GM13976 (cell line): ENCODE results near the gene ANTXR1.

Source experiments
- DNase-seq: peaks from one replicate; pipeline ENCODE4 v3.0.0; 2012; ENCODE audit warnings: low spot score
- in situ Hi-C: fragments of 300-500 bp; cut with MboI; formaldehyde crosslinking; loops from one replicate; pipeline ENCODE4 v1.12.0; 2022; ENCODE audit warnings: low sequenced_read_pairs, mixed read lengths, inconsistent platforms; ENCODE audit not compliant: unreplicated experiment
- TF ChIP-seq, protein P1 (sequence below): IDR thresholded peaks from 2 replicates; pipeline ENCODE4 v1.5.1; 2012; ENCODE audit warnings: borderline replicate concordance, mild to moderate bottlenecking; ENCODE audit not compliant: insufficient read depth; ENCODE audit errors: extremely low read depth, missing control alignments, control extremely low read depth

Gene ANTXR1

DNA sequence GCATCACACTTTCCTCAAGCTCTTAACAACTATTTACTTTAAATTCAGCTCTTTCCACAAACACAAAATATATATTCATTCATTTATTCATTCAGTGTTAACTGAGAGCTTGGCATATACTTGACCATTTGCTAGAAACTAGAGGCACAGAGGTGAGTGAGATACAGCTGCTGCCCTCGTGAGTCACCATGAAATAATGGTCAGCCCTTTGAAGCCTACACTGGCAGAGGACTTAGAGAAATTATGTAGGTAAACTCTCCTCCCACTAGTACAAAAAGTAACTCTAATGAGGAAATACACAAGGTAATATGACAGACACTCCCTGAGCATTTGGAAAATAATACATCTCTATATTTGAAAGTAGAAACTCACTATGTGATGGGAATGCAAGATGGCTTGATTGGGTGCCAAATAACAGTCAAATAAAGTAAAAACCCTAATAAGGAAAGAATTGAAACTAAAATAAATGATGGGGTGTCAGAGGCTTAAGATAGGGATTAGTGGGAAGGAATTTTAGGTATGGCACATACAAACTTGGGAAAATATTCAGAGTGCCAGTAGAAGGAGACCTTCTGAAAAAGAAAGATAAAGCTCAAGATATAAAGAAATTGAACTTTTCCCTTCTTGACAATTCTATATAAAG is 61.1 kb downstream of the ANTXR1 start:
- in situ Hi-C loops = no loop called here
- DNase-seq = no peak
- TF ChIP-seq, protein P1, sequence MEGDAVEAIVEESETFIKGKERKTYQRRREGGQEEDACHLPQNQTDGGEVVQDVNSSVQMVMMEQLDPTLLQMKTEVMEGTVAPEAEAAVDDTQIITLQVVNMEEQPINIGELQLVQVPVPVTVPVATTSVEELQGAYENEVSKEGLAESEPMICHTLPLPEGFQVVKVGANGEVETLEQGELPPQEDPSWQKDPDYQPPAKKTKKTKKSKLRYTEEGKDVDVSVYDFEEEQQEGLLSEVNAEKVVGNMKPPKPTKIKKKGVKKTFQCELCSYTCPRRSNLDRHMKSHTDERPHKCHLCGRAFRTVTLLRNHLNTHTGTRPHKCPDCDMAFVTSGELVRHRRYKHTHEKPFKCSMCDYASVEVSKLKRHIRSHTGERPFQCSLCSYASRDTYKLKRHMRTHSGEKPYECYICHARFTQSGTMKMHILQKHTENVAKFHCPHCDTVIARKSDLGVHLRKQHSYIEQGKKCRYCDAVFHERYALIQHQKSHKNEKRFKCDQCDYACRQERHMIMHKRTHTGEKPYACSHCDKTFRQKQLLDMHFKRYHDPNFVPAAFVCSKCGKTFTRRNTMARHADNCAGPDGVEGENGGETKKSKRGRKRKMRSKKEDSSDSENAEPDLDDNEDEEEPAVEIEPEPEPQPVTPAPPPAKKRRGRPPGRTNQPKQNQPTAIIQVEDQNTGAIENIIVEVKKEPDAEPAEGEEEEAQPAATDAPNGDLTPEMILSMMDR = no peak

DNA sequence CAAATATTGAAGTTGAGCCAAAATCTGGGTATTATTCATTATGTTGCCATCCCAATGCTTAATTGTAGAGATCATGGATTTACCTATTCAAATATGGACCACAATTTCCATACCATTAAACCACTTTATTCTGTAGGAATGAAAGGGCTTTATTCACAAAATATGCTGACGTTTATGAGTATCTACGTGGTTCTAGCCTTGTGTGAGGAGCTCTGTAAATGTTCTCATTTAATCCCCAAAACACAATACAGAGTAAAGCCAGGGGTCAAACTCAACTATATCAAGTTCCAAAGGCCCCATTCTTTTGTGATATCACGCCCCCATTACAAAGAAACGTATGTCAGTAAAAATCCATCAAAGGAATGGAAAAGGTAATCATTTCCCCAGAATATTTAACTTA is 61.9 kb downstream of the ANTXR1 start:
- DNase-seq = no peak
- in situ Hi-C loops = no loop called here
- TF ChIP-seq, protein P1 = no peak

DNA sequence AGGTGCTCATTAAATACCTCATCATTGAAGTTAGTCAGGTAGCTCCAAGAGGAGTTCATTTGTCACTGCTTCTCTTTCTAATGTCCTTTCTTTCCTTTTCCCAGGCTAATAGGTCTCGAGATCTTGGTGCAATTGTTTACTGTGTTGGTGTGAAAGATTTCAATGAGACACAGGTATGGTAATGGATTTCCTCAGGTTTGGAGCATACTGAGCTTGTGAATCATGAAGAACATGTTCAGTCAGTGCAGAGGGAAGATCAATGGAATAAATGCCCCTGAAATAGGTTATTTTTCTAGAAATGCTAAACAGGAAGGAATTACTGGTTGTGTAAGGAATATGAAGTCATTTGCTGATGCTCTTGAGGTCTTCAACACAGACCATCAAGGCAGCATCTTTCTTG is 62.5 kb downstream of the ANTXR1 start:
- DNase-seq = no peak
- TF ChIP-seq, protein P1 = no peak
- in situ Hi-C loops = no loop called here

DNA sequence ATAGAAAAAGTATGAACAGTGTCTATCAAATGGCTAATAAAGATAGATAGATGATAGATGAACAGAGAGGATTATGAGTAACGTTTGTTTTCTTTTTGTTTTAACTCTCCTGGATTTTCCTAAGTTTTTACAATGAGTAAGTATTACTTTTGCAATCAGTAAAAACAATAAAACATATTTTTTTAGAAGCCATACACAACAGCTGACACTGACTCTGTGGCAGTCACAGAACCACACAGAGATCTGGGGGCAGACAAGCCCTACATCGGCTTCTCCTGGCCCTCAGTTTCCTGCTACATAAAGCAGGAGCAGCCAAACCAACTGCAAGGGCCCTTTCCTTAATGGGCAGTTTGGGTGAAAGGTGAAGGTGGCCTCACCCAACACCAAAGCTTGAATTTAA is 63.6 kb downstream of the ANTXR1 start:
- in situ Hi-C loops = no loop called here
- TF ChIP-seq, protein P1 = no peak
- DNase-seq = no peak

DNA sequence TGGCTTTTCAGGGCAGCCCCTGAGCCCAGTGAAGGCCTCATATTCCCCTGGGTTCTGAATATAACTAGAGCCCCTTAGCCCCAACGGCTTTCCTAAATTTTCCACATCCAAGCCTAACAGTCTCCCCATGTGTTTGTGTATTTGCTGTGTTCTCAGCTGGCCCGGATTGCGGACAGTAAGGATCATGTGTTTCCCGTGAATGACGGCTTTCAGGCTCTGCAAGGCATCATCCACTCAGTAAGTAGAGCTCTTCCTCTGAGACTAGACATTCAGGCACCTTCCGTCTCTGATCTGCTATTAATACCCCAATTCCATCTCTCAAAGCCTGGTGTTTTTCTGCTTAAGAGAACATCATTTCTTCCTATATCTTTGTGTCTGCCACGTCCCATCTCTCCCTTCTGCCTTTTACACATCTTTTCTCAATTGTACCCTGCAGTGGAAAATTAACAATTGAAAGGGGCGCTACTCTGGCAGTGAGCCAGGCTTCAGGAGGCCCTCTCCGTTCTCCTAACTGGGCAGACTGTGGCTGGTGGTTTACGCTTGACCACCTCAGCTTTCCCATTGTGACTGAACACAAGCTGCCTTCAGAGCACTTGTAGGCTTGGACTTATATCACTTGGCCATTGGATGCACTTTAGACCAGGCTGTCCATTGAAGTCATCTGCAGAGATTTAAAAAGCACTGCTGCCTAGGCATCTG is 64.4 kb downstream of the ANTXR1 start:
- TF ChIP-seq, protein P1 = no peak
- in situ Hi-C loops = no loop called here
- no peak for DNase-seq

DNA sequence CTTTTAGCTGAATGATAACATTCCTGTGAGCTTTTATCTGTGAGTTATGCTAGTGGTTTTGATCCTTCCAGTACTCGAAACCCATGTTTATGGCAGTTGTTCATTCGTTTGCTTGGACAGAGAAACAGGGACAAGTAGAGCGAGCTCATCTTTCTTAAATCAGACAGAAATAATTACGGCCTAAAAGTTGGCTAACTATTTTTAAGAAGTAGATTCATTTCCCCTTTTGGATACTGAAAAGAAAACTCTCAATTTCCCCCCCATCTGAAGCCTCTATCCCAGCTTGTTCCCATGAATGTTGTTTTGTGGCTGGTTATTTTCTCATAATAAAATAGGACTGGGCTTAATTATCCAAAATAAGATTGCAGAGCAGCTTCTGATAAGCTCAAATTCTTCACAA is 67.1 kb downstream of the ANTXR1 start:
- in situ Hi-C loops = no loop called here
- no peak for DNase-seq
- TF ChIP-seq, protein P1 = no peak

DNA sequence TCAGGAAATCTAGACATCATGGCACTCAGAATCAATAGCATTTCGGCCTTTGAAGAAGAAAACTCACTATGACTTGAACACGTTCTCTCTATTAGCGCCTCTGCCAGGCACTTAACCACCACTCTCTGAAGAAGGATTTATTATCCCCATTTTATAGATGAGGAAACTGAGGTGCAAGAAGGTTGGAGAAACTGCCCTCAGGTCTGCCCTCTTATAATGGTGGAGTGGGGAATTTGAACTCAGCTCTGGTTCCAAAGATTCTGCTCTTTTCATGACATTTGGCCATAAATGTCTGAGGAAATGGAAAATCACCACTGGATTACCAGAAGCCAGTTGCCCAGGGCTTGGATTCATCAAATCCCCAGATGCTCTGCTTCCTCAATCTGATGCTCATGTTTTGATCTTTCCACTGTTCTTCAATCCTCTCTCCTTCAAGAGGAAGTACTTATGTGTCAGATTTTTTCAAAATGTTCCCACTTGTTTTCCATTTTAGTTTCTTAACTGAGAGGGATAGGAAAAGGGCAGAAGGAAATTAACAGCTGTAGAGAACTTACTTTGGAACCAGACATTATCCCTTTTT is 68.1 kb downstream of the ANTXR1 start:
- TF ChIP-seq, protein P1 = no peak
- no peak for DNase-seq
- in situ Hi-C loops = no loop called here
